GM12891 (cell line): Measurements from ENCODE around the gene METTL21C.

ENCODE experiments used
- DNase-seq: peaks from one replicate; pipeline ENCODE4 v3.0.0; 2011; ENCODE audit warnings: low spot score; ENCODE audit not compliant: insufficient read length
- FAIRE-seq: peaks from 2 replicates; lab custom pipeline; 2011; peaks lifted over from hg19 to GRCh38; lab: Jason Lieb, UNC
- PAX5 ChIP-seq: IDR thresholded peaks from 2 replicates; pipeline ENCODE4 v1.6.1; 2011; ENCODE audit warnings: low read length, moderate library complexity, mild to moderate bottlenecking; ENCODE audit not compliant: insufficient read depth, severe bottlenecking
- POLR2A ChIP-seq: IDR thresholded peaks from 2 replicates; pipeline ENCODE4 v1.6.1; 2011; ENCODE audit warnings: low read depth, low read length, control low read depth
- POLR2AphosphoS5 ChIP-seq: IDR thresholded peaks from 2 replicates; pipeline ENCODE4 v1.6.1; 2011; ENCODE audit warnings: low read depth, low read length, control low read depth
- POU2F2 ChIP-seq: IDR thresholded peaks from 2 replicates; pipeline ENCODE4 v1.6.1; 2011; ENCODE audit warnings: low read depth, mild to moderate bottlenecking, control low read depth, low read length, moderate library complexity
- SPI1 ChIP-seq: IDR thresholded peaks from 2 replicates; pipeline ENCODE4 v1.6.1; 2011; ENCODE audit warnings: low read depth, low read length, control low read depth
- TAF1 ChIP-seq: IDR thresholded peaks from 2 replicates; pipeline ENCODE4 v1.6.1; 2011; ENCODE audit warnings: low read depth, low read length, control low read depth

Gene METTL21C

DNA sequence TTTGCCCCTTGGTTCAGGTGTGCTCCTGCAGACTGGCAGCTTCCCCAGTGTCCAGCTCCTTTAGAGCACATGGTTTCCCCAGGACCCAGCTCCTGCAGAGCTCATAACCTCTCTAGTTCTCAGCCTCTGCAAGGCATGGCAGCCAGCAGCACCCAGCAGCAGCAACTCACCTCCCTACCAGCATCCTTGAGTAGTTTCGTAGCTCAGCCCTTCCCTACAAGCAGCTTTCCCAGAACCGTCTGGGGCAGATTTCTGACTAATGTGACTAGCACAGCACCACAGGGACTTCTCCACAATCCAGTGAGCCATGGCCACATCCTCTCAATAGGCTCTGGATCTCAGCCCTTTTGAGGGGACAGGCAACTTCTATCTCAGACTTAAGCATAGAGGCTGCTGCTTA, 14.1 kb upstream of the METTL21C start:
- TF ChIP-seq POLR2AphosphoS5 (no peak), SPI1 (no peak), TAF1 (no peak), POU2F2 (no peak), PAX5 (no peak), POLR2A (no peak)
- no peak for DNase-seq
- FAIRE-seq = no peak

DNA sequence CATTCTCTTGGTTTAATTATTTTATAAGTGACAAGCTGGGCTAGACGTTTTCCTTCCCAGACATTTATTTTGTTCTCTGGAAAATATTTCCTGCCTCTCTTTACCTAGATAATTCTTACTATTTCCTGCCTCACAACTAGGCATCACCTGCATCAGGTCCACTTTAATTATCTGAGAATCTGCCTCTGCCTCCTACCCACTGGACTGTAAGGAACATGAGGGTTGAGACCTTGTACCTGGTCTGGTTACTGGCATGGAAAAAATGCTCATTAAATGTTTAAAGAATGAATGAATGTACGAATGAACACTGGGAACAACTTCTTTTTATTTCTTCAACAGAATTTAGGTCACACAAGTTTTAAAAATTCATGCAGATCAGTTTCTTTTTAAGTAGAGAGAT, 13.4 kb upstream of the METTL21C start:
- DNase-seq = no peak
- no peak for FAIRE-seq
- TF ChIP-seq SPI1 (no peak), POLR2AphosphoS5 (no peak), POLR2A (no peak), TAF1 (no peak), POU2F2 (no peak), PAX5 (no peak)

DNA sequence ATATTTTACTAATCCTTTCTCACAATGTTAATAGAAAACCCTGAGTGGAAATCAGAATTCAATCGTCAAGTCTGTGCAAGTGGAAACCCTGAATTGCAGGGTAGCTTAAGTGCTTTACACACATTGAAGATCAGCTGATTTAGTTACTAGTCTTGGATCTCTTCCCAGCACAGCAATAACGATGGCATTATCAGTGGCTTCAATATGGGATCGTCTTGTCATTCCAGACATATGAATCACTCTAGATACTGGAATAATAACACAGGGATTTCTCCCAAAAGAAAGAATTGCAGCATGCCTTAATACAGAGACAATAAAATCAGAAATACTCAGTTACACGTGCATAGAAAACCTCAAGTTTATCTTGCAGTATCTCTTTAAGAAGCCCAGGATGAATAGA, 12.6 kb upstream of the METTL21C start:
- TF ChIP-seq SPI1 = no peak
- TF ChIP-seq POLR2A = no peak
- no peak for FAIRE-seq
- no peak for DNase-seq

DNA sequence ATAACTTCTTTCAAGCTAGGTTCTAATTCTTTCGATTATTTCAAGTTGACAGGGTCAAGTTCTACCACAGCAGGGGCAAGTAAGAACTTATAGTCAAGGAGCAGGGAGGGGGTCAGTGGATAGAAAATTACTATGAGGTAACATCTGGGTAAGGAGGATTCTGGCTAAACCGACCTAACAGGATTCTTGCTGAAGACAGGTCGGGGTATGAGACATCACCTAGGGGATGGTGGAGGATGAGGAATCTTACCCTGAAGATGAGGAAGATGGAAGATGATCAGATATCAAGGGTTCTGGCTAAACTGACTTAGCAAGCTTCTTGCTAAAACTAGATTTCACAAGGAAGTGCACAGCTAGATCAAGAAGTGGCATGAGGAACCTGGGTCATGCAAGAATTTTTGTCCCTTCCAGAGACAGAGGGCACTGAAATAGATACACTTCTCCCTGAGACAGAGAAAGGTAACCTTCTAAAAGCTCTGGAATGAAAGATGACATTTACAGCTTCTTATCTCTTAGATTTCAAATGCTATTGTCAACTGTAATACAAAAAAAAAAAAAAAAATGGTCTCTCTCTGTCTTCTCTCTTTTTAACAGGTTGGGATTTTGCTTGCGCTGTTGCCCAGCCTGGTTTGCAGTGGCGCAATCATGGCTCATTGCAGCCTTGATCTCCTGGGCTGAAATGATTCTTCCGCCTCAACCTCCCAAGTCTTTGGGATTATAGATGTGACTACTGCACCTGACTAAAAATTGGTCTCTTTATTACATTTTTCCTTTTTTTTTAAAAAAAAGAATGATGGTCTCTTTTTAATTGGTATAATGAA, 9.6 kb upstream of the METTL21C start:
- FAIRE-seq (no peak), DNase-seq (no peak)
- TF ChIP-seq POLR2AphosphoS5 = no peak
- no peak for TF ChIP-seq POU2F2
- TF ChIP-seq PAX5 = no peak
- no peak for TF ChIP-seq SPI1
- no peak for TF ChIP-seq TAF1
- no peak for TF ChIP-seq POLR2A

DNA sequence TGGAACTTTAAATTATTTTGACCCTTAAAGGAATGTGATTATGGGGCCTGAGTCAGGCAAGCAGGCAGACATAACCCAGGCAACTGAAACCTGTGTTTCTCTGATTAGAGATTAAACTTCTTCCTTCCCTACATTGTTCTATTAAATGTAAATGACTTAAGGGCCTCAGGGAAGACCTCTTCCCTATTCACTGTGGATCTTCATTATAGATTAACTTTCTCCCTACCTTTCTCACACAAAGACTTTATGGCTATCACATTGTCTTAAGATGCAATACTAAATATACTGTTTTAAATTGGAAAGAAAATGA, 8.8 kb upstream of the METTL21C start:
- FAIRE-seq (no peak), DNase-seq (no peak)
- TF ChIP-seq PAX5 (no peak), POLR2AphosphoS5 (no peak), POU2F2 (no peak), TAF1 (no peak), POLR2A (no peak), SPI1 (no peak)

DNA sequence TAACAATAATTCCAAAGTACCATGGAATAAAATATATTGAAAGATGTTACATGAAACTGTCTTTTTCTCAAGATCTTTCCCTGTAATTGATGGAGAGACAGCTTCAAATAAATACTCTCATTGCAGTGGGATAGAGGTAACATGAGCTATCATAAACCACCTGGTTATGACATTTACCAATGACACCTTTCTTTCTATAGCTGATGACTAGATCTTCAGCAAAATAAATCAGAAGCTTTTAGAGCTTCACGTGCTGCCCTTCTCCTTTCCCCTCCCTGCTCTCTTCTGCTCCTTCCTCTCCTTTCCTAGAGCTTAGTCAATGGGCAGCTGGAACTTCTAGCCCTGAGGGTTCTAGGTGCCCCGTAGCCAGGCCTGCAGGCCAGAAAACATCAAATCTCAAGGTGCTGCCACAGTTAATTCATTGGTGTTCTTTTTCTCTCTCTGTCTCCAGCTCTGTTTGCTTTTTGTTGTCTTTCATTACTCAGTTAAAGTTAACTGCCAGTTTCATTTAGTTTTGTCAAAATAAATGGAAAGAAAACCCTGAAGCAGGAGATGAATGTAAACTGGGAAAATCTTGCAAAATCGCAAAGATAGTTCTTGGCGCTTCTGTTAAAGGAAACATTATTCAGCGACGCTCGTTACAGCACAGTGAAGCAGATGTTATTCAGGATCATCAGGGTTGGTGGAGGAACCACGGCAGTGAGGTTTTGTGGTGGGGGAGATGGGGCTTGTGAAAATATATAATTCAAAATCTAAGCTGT, 8.3 kb upstream of the METTL21C start:
- TF ChIP-seq PAX5 = no peak
- TF ChIP-seq POLR2AphosphoS5 = no peak
- no peak for TF ChIP-seq TAF1
- TF ChIP-seq POU2F2 = no peak
- TF ChIP-seq SPI1 = no peak
- no peak for TF ChIP-seq POLR2A
- DNase-seq (no peak), FAIRE-seq (no peak)

DNA sequence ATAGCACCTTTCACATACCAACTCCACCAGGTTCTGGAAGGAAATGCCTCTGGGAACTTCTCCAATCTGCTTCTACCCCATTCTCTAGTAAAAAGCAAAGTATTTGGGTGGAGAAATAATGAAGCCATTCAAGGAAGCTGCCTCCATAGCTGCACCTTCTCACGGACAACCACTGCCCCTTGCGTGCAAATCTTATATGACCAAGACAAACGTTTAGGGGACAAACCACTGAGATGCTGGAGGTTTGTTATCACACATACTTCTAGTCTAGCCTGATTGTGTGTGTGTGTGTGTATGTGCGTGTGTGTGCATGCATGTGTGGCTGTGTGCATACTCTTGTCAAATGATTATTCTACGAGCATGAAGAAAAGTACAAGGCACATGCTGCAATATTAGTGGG, 6.5 kb upstream of the METTL21C start:
- FAIRE-seq (no peak), DNase-seq (no peak)
- TF ChIP-seq POLR2AphosphoS5 (no peak), SPI1 (no peak), TAF1 (no peak), POLR2A (no peak), POU2F2 (no peak)

DNA sequence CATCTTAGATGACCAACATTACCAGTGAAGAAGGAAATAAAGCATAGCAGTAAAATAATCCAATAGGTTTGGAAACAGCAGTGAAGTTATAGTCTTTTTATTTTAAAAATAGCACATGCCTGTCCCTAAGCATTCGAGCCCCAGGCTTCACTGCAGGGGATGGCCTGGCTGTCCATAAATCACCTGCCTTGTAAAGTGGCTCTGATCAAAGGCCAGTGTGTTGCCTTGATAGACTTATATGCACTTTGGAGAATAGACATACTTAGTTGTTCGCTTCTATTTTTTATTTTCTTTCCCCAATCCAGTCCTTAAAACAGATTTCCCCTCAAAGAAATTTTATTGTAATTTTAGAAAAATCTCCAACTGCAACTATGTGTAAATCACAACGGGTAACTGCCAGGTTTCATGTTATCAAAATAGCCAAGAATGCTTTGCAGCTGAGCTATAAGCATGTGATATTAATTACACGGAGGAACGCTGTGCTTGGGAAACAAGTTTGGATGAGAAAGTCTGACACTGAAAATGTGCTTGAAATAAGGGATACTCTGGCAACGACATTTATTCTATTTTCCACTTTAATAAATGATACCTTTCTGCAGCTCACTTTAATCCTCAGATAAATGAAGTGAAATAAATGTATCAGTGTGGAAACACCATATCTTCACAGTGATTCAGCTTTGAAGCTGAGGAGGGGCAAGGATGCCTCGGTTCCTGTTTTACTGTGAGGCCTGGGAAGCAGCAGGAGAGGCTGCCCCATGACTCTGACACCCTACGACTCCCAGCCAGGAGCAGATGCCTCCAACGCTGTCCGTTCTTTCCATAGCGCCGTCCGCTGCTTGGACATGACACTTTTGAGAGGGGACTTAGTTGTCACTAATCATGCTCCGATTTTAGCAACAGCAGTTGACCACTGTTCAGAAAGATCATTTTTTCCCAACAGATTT, 5.5 kb upstream of the METTL21C start:
- FAIRE-seq (no peak), DNase-seq (no peak)
- TF ChIP-seq TAF1 (no peak), POLR2A (no peak), PAX5 (no peak), POLR2AphosphoS5 (no peak), SPI1 (no peak), POU2F2 (no peak)

DNA sequence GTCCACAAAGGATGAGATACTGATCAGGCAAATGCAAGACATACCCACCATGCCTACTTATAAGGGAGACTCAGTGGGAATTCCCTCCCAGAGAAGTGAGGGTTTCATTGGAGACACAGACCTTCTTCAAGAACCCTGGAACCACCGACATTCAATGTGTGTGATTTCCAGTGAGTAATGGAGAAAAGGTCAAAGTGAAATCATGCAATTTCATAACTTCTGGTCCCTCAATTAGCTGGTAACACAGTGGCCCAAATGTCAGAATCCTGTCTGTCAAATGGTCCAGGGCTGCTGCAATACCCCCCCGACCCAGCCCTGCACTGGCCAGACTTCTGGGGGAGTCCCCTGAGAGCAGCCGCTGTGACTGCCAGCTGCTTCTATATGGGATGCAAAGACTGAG, 4.7 kb upstream of the METTL21C start:
- DNase-seq (no peak), FAIRE-seq (no peak)
- TF ChIP-seq TAF1 (no peak), PAX5 (no peak), SPI1 (no peak)
